Measurements from ENCODE around the gene ZNF410. TPM values are rescaled to one million over a fixed set of nuclear protein-coding genes. Genes with fewer than 3 reads are reported as not detected.

ZNF410 gene
- total RNA-seq, 3 donors from 2014 or later, result 38.3 to 47.2 (median 45.1) TPM

DNA sequence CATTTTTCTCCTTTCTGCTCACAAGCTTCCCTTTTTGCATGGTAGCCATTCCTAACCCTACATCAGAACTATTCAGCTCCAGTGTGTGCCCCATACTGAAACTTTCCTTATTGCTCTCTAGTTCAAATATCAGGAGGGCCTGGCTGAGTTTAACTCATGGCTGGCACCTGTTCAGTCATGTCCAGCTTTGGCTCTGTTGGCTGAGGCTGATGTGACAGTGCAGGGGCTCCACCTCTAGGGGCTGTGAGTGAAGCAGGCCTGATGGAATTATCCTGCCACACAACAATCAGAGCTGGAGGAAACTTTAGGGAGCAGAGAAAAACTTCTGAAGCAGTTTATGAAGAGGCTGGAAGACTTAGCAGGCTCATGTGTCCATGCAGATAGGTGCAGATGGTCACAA is 71.9 kb downstream of the ZNF410 start:
- peak; percentile 47 for ATAC-seq
- no peaks in the 10 kb centered on the region for H3K36me3 ChIP-seq (ENCODE audit: low read depth)

DNA sequence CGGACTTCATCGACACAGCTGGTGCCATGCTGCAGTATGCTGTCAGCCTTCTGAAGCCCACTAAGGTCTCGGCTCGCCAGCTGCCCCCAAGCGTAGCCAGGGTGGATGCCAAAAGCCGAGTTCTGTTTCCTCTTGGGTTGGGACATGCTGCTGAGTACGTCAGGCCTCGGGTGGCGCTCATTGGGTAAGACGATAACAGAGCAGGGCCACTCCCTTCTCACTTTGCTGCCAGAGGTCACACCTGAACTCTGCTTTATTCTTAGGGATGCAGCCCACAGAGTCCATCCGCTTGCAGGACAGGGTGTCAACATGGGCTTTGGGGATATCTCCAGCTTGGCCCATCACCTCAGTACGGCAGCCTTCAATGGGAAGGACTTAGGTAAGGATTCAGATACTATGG is 74.5 kb downstream of the ZNF410 start:
- peak; percentile 54 for ATAC-seq
- intact Hi-C loops (cut with DNase I, micrococcal nuclease), result no loop called here
- no peak for DNase-seq
- Histone ChIP-seq H3K4me1 (ENCODE audit: low read depth) (no peaks in the 10 kb centered on the region), H3K4me3 (no peak overlapping the region), H3K9me3 (no peaks in the 10 kb centered on the region), H3K36me3 (ENCODE audit: low read depth) (no peaks in the 10 kb centered on the region)
- TF ChIP-seq, protein P1, sequence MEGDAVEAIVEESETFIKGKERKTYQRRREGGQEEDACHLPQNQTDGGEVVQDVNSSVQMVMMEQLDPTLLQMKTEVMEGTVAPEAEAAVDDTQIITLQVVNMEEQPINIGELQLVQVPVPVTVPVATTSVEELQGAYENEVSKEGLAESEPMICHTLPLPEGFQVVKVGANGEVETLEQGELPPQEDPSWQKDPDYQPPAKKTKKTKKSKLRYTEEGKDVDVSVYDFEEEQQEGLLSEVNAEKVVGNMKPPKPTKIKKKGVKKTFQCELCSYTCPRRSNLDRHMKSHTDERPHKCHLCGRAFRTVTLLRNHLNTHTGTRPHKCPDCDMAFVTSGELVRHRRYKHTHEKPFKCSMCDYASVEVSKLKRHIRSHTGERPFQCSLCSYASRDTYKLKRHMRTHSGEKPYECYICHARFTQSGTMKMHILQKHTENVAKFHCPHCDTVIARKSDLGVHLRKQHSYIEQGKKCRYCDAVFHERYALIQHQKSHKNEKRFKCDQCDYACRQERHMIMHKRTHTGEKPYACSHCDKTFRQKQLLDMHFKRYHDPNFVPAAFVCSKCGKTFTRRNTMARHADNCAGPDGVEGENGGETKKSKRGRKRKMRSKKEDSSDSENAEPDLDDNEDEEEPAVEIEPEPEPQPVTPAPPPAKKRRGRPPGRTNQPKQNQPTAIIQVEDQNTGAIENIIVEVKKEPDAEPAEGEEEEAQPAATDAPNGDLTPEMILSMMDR (IDR thresholded peaks at IDR 0.05), result no peak

More for the DNA sequence above, 71.9 kb downstream of the ZNF410 start:
- H3K9me3 ChIP-seq, result no peaks in the 10 kb centered on the region
- H3K4me1 ChIP-seq (ENCODE audit: low read depth), result no peaks in the 10 kb centered on the region
- TF ChIP-seq, protein P1 (IDR thresholded peaks at IDR 0.05), result no peak
- intact Hi-C loops (cut with DNase I, micrococcal nuclease), result no loop called here
- DNase-seq, result no peak
- no peak overlapping the region for H3K4me3 ChIP-seq

DNA sequence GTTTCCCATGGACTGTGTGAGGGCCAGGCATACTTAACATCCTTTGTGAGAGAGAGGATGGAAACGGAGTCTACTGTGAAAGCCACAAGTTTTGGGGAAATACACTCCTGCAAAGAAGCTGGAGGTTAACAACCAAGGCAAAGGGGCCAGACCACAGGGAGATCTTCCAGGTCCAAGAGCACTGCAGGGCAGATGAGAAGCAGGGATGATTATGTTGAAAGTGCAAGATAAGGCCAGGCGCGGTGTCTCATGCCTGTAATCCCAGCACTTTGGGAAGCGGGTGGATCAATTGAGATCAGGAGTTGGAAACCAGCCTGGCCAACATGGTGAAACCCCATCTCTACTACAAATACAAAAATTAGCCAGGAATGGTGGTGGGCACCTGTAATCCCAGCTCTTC is 78.6 kb downstream of the ZNF410 start:
- H3K36me3 ChIP-seq (ENCODE audit: low read depth), result no peaks in the 10 kb centered on the region
- ATAC-seq (no peak), DNase-seq (no peak)
- no peak overlapping the region for H3K4me3 ChIP-seq
- intact Hi-C loops (cut with DNase I, micrococcal nuclease), result no loop called here
- no peaks in the 10 kb centered on the region for H3K9me3 ChIP-seq
- H3K4me1 ChIP-seq (ENCODE audit: low read depth), result no peaks in the 10 kb centered on the region
- TF ChIP-seq, protein P1 (IDR thresholded peaks at IDR 0.05), result no peak

DNA sequence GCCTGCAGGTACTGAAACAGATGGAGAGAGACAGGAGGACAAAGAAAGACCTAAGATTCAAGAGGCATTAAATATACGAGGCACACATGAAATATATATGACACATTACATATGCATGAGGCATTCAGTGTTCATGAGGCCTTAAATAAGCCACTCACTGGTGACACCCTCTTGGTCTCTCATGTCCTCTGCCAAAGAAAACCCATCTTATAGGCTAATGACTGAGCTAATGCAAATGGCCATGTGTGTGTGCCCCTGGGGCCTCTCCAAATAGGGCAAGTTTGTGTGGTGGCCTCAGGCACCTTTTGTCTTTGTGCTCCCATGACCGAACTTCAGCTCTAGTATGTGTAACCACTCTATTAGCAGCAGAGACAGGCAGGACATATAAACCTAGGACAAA is 82.2 kb downstream of the ZNF410 start:
- H3K36me3 ChIP-seq (ENCODE audit: low read depth), result no peaks in the 10 kb centered on the region
- no peaks in the 10 kb centered on the region for H3K9me3 ChIP-seq
- ATAC-seq (no peak), DNase-seq (no peak)
- no peaks in the 10 kb centered on the region for H3K4me1 ChIP-seq (ENCODE audit: low read depth)
- TF ChIP-seq, protein P1 (IDR thresholded peaks at IDR 0.05), result no peak
- no peak overlapping the region for H3K4me3 ChIP-seq
- intact Hi-C loops (cut with DNase I, micrococcal nuclease), result no loop called here

DNA sequence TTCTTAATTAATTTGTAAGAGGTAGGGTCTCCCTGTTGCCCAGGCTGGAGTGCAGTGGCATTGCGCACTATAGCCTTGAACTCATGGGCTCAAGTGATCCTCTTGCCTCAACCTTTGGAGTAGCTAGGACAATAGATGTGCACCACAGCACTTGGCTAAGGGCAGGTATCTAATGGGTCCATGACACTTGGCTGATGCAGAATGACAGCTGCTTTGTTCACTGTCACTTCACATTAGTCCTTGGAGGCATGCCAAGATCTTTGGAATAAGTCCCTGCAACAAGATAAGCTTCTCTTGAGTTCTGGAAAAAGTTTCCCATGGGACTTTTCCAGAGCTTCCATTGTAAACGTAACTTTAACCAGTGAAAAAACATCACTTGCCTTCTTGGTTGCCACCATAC is 86.8 kb downstream of the ZNF410 start:
- Histone ChIP-seq H3K4me3 (no peak overlapping the region), H3K9me3 (no peaks in the 10 kb centered on the region), H3K4me1 (ENCODE audit: low read depth) (no peaks in the 10 kb centered on the region), H3K36me3 (ENCODE audit: low read depth) (peaks cover 11% of the 10 kb centered on the region)
- intact Hi-C loops (cut with DNase I, micrococcal nuclease), result no loop called here
- TF ChIP-seq, protein P1 (IDR thresholded peaks at IDR 0.05), result no peak
- no peak for DNase-seq
- ATAC-seq, result peak; percentile 9

DNA sequence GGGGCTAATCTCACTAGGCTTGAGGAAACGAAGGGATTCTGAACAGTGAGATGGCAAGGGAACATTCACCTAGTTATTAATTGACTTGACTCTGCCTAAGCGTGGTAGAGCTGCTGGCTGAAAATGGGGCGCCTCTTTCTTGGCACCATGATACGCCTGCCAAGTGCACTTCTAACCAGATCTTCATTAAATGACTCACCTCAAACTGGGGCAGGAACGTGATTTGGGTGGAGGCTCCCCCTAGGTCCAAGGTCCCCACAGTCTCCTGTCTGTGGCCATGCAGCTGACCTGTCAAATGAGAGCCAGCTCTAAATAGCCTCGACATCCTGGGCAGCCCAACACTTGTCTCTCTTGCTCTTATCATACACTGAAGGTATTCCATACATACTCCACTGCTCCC is 89.5 kb downstream of the ZNF410 start:
- Histone ChIP-seq H3K9me3 (no peaks in the 10 kb centered on the region), H3K4me3 (no peak overlapping the region), H3K36me3 (ENCODE audit: low read depth) (peaks cover 13% of the 10 kb centered on the region), H3K4me1 (ENCODE audit: low read depth) (no peaks in the 10 kb centered on the region)
- peak; percentile 57 for ATAC-seq
- TF ChIP-seq, protein P1 (IDR thresholded peaks at IDR 0.05), result no peak
- intact Hi-C loops (cut with DNase I, micrococcal nuclease), result no loop called here
- DNase-seq, result no peak

Measured in mucosa of descending colon (tissue), 3 donors.